Neural crest cell (in vitro differentiated cells): Measurements from ENCODE around the gene MYO15B. TPM values are rescaled to one million over a fixed set of nuclear protein-coding genes. Genes with fewer than 3 reads are reported as not detected.

ENCODE experiments used
- DNase-seq: peaks from one replicate; pipeline ENCODE4 v3.0.0; 2021; ENCODE audit warnings: low read depth, mixed read lengths, low spot score
- H3K27ac Mint-ChIP-seq: one replicate; pipeline ENCODE4 v1.8.0; 2021; ENCODE audit warnings: mild to moderate bottlenecking, mixed read lengths; ENCODE audit not compliant: unreplicated experiment
- H3K27me3 Mint-ChIP-seq: 2 replicates; pipeline ENCODE4 v1.8.0; 2021; ENCODE audit warnings: low read depth, mild to moderate bottlenecking, mixed read lengths
- H3K36me3 Mint-ChIP-seq: 2 replicates; pipeline ENCODE4 v1.8.0; 2021; ENCODE audit warnings: low read depth, mild to moderate bottlenecking, mixed read lengths
- H3K4me1 Mint-ChIP-seq: 2 replicates; pipeline ENCODE4 v1.8.0; 2021; ENCODE audit warnings: mixed read lengths
- H3K4me3 Mint-ChIP-seq: one replicate; pipeline ENCODE4 v1.8.0; 2021; ENCODE audit warnings: mild to moderate bottlenecking, mixed read lengths
- H3K9me3 Mint-ChIP-seq: 2 replicates; pipeline ENCODE4 v1.8.0; 2021; ENCODE audit warnings: mixed read lengths
- CTCF ChIP-seq: fragments of 200-600 bp; sonication (generic); conservative IDR thresholded peaks from 2 replicates; pipeline ENCODE4 v1.5.0; 2021; ENCODE audit warnings: antibody characterized with exemption, mild to moderate bottlenecking
- total RNA-seq: library from RNA; stranded (reverse); gene quantifications from 2 replicates; pipeline ENCODE4 v1.2.1, GENCODE V29; 2021

Gene MYO15B
- total RNA-seq, 1 donor from 2014 or later, result 23.7 TPM

DNA sequence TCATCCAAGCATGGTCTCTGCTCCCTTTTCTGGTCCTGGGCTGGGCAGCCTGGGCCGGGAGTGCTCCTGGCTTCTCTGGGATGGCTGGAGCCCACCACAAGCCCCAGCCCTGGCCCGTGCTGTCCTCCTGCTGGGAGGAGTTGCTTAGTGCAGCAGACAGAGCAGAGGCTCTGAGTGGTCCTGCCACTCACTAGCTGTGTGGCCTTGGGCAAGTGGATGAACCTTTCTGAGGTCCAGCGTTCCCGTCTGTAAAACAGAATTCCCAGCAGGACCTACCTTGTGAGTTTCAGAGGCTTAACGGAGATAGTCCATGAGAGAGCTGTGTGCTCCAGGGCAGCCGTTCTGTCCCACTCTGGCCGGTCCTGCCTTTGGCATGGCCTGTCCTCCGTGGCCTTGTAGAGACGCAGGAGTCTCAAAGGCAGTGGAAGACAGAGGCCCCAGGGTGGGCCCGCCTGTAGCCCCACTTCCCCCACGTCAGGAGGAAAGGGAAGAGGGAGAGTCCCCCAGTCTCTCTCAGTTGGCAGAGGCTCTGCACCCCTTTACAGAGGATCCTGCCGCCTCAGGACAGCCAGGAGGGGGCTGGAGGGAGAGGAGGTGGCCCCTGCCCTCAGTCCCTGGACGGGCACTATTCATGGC is 7.8 kb downstream of the MYO15B start:
- no peak overlapping the region for H3K4me3 Mint-ChIP-seq
- no peak for DNase-seq
- H3K27ac Mint-ChIP-seq, result no peak overlapping the region
- no peak for TF ChIP-seq CTCF
- no peaks in the 10 kb centered on the region for H3K27me3 Mint-ChIP-seq
- no peaks in the 10 kb centered on the region for H3K9me3 Mint-ChIP-seq
- no peaks in the 10 kb centered on the region for H3K4me1 Mint-ChIP-seq
- no peaks in the 10 kb centered on the region for H3K36me3 Mint-ChIP-seq

DNA sequence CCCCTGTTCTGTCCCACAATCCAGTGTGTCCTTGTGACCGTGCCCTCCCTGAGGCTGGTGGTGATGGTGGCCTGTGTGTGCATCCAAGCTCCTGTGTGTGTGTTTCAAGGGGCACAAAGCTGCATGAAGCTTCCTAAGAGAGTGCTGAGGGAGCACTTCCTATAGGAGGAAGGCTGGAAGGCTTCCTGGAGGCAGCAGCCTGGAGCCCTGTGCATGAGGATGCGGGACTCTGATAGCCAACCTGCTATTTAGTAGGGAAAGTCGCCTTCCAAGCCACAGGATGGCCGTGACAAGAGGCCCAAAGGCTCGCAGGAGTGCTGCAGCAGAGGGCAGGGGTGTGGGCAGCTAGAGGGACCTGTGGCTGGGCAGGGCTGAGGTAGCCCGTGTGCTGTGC is 8.3 kb downstream of the MYO15B start:
- TF ChIP-seq CTCF, result no peak
- no peak overlapping the region for H3K4me3 Mint-ChIP-seq
- H3K9me3 Mint-ChIP-seq, result no peaks in the 10 kb centered on the region
- no peak overlapping the region for H3K27ac Mint-ChIP-seq
- no peak for DNase-seq
- no peaks in the 10 kb centered on the region for H3K4me1 Mint-ChIP-seq
- no peaks in the 10 kb centered on the region for H3K27me3 Mint-ChIP-seq
- H3K36me3 Mint-ChIP-seq, result no peaks in the 10 kb centered on the region

GRCh38 chr17:75596320-75597087 is 8.9 kb downstream of the MYO15B start:
- Mint-ChIP-seq H3K4me1 (no peaks in the 10 kb centered on the region), H3K36me3 (no peaks in the 10 kb centered on the region), H3K27me3 (no peaks in the 10 kb centered on the region), H3K27ac (no peak overlapping the region), H3K9me3 (no peaks in the 10 kb centered on the region), H3K4me3 (no peak overlapping the region)
- DNase-seq, result no peak
- TF ChIP-seq CTCF, result no peak

GRCh38 chr17:75601057-75601987 is 13.7 kb downstream of the MYO15B start:
- H3K9me3 Mint-ChIP-seq, result no peaks in the 10 kb centered on the region
- peak; percentile 77 for TF ChIP-seq CTCF
- no peaks in the 10 kb centered on the region for H3K4me1 Mint-ChIP-seq
- no peak overlapping the region for H3K27ac Mint-ChIP-seq
- H3K27me3 Mint-ChIP-seq, result no peaks in the 10 kb centered on the region
- no peaks in the 10 kb centered on the region for H3K36me3 Mint-ChIP-seq
- H3K4me3 Mint-ChIP-seq, result no peak overlapping the region
- DNase-seq, result peak; percentile 70

GRCh38 chr17:75602644-75603043 is 15.0 kb downstream of the MYO15B start:
- no peaks in the 10 kb centered on the region for H3K9me3 Mint-ChIP-seq
- no peaks in the 10 kb centered on the region for H3K36me3 Mint-ChIP-seq
- no peaks in the 10 kb centered on the region for H3K4me1 Mint-ChIP-seq
- TF ChIP-seq CTCF, result no peak
- H3K4me3 Mint-ChIP-seq, result no peak overlapping the region
- no peak for DNase-seq
- no peak overlapping the region for H3K27ac Mint-ChIP-seq
- no peaks in the 10 kb centered on the region for H3K27me3 Mint-ChIP-seq
